Body of pancreas (tissue), 4 donors: ENCODE data around the gene SLC35F5. TPM values are rescaled to one million over a fixed set of nuclear protein-coding genes. Genes with fewer than 3 reads are reported as not detected.

Experiments used
- ATAC-seq: fragments of 150-250 bp; one replicate; pipeline ENCODE4 v1.9.1; 2016
- DNase-seq, 4 donors: peaks; one replicate each; pipeline ENCODE4 v3.0.0-alpha.2; 2019
- H3K27ac ChIP-seq, 4 donors: fragments of 200-600 bp; sonication (generic); 1 replicate in 3 of 4; 2 replicates in 1 of 4; pipeline versions ENCODE4 v1.5.1 to v1.6.1; 2016 to 2019; ENCODE audit warnings: mild to moderate bottlenecking in 1 of 4, mixed read lengths in 1 of 4, moderate library complexity in 1 of 4
- H3K27me3 ChIP-seq, 2 donors: fragments of 200-600 bp; sonication (generic); one replicate each; pipeline ENCODE4 v1.6.0; 2016; ENCODE audit warnings: mild to moderate bottlenecking in 1 of 2
- H3K36me3 ChIP-seq, 2 donors: fragments of 200-600 bp; sonication (generic); replicated peaks in 1 of 2; 2 replicates each; pipeline ENCODE4 v1.5.1; 2016; ENCODE audit warnings: low read depth in 2 of 2; ENCODE audit not compliant: insufficient read depth in 1 of 2
- H3K4me1 ChIP-seq: fragments of 200-600 bp; sonication (generic); one replicate; pipeline ENCODE4 v1.6.0; 2016
- H3K4me3 ChIP-seq, 2 donors: fragments of 200-600 bp; sonication (generic); 1 replicate in 1 of 2; 2 replicates in 1 of 2; pipeline ENCODE4 v1.5.1; 2016 to 2019
- H3K9me3 ChIP-seq, 3 donors: fragments of 200-600 bp; sonication (generic); 1 replicate in 2 of 3; 2 replicates in 1 of 3; pipeline ENCODE4 v1.5.1; 2016
- POLR2A ChIP-seq, 3 donors: fragments of 450-650 bp; IDR thresholded peaks; one replicate each; pipeline ENCODE4 v1.6.1; 2016; ENCODE audit warnings: antibody characterized with exemption in 3 of 3, mild to moderate bottlenecking in 2 of 3
- WGBS, 2 donors: methylation state at CpG; one replicate each; pipeline ENCODE4 v1.1.5; 2017; 5-methylcytosine and 5-hydroxymethylcytosine counted together
- intact Hi-C: fragments of 100-400 bp; cut with DNase I; formaldehyde crosslinking; loops from one replicate; pipeline ENCODE4 v1.15.1; 2023
- total RNA-seq, 2 donors: library from RNA; depleted of rRNA; stranded (reverse); fragments of >200 nt; gene quantifications; one replicate each; pipeline ENCODE4 v1.1.0, GENCODE V29; 2016
- TF ChIP-seq, protein P1 (sequence below), 7 experiments: fragments of 450-650 bp in 4 of 7; fragments of 200-600 bp in 3 of 7; sonication (generic) in 3 of 7; IDR thresholded peaks; one replicate each; pipeline ENCODE4 v1.5.1; 2016 to 2019; ENCODE audit warnings: antibody characterized with exemption in 7 of 7

SLC35F5 gene
- total RNA-seq, 2 donors from 2014 or later = 50.8 to 104 TPM

DNA sequence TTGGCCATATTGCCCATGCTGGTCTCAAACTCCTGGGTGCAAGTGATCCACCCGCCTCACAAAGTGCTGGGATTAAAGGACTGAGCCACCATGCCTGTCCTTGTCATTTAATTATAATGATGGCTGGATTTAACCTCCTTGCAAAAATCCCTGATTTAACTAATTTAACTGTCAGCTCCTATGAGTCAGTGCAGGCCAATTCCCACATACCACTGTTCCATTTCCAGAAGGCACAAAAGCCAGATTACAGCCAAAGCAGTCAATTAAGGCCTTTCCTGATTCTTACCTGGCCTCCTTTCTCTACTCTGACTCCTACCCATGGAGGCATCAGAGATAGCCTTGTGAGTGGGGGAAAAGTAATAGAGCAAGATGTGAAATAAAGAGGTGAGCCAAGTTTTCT is 12.3 kb upstream of the SLC35F5 start:
- intact Hi-C loops = no loop called here
- ATAC-seq (no peak), DNase-seq (no peak)
- Histone ChIP-seq H3K36me3 (no peaks in the 10 kb centered on the region), H3K27me3 (no peaks in the 10 kb centered on the region), H3K9me3 (no peaks in the 10 kb centered on the region), H3K27ac (no peak overlapping the region), H3K4me1 (no peaks in the 10 kb centered on the region), H3K4me3 (no peak overlapping the region)
- 93 to 100% methylated on average over 1 of the region's 1 CpG for WGBS, 2 donors
- TF ChIP-seq, protein P1, sequence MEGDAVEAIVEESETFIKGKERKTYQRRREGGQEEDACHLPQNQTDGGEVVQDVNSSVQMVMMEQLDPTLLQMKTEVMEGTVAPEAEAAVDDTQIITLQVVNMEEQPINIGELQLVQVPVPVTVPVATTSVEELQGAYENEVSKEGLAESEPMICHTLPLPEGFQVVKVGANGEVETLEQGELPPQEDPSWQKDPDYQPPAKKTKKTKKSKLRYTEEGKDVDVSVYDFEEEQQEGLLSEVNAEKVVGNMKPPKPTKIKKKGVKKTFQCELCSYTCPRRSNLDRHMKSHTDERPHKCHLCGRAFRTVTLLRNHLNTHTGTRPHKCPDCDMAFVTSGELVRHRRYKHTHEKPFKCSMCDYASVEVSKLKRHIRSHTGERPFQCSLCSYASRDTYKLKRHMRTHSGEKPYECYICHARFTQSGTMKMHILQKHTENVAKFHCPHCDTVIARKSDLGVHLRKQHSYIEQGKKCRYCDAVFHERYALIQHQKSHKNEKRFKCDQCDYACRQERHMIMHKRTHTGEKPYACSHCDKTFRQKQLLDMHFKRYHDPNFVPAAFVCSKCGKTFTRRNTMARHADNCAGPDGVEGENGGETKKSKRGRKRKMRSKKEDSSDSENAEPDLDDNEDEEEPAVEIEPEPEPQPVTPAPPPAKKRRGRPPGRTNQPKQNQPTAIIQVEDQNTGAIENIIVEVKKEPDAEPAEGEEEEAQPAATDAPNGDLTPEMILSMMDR (IDR thresholded peaks at IDR 0.05) = no peak
- no peak for TF ChIP-seq POLR2A (IDR thresholded peaks at IDR 0.05)

- intact Hi-C loops = no loop called here
- ATAC-seq (no peak), DNase-seq (no peak)
- 81 to 82% methylated on average over 4 of the region's 4 CpGs for WGBS, 2 donors
- H3K27me3 ChIP-seq = no peaks in the 10 kb centered on the region
- no peaks in the 10 kb centered on the region for H3K9me3 ChIP-seq
- H3K27ac ChIP-seq = no peak overlapping the region
- TF ChIP-seq, protein P1 (IDR thresholded peaks at IDR 0.05) = no peak
- no peak for TF ChIP-seq POLR2A (IDR thresholded peaks at IDR 0.05)
- H3K4me1 ChIP-seq = no peaks in the 10 kb centered on the region
- H3K4me3 ChIP-seq = no peak overlapping the region
- no peaks in the 10 kb centered on the region for H3K36me3 ChIP-seq
These were observed 11.5 kb upstream of the SLC35F5 start for GRCh38 chr2:113767811-113768460.

DNA sequence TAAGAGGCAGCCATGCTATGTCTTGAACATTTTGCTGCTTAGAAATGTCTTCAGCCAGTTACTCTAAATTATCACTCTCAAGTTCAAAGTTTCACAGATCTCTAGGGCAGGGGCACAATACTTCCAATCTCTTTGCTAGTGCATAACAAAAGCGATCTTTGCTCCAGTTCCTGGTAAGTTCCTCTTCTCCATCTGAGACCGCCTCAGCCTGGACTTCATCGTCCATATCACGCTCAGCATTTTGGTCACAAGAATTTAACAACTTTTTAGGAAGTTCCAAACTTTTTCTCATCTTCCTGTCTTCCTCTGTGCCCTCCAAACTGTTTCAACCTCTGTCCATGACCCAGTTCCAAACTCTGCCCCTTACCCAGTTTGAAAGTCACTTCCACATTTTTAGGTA is 8.8 kb upstream of the SLC35F5 start:
- intact Hi-C loops = no loop called here
- Histone ChIP-seq H3K27ac (no peak overlapping the region), H3K4me3 (no peak overlapping the region), H3K36me3 (no peaks in the 10 kb centered on the region), H3K9me3 (no peaks in the 10 kb centered on the region), H3K27me3 (no peaks in the 10 kb centered on the region), H3K4me1 (no peaks in the 10 kb centered on the region)
- ATAC-seq (no peak), DNase-seq (no peak)
- TF ChIP-seq POLR2A (IDR thresholded peaks at IDR 0.05) = no peak
- TF ChIP-seq, protein P1 (IDR thresholded peaks at IDR 0.05) = no peak
- 74 to 83% methylated on average over 4 of the region's 4 CpGs for WGBS, 2 donors

- DNase-seq (no peak), ATAC-seq (no peak)
- Histone ChIP-seq H3K36me3 (no peaks in the 10 kb centered on the region), H3K27me3 (no peaks in the 10 kb centered on the region), H3K9me3 (no peaks in the 10 kb centered on the region), H3K27ac (no peak overlapping the region), H3K4me1 (peaks cover 3% of the 10 kb centered on the region), H3K4me3 (no peak overlapping the region)
- TF ChIP-seq, protein P1 (IDR thresholded peaks at IDR 0.05) = no peak
- TF ChIP-seq POLR2A (IDR thresholded peaks at IDR 0.05) = no peak
- intact Hi-C loops = no loop called here
- 73 to 87% methylated on average over 3 of the region's 3 CpGs for WGBS, 2 donors
These were observed 6.1 kb upstream of the SLC35F5 start for GRCh38 chr2:113762377-113763118.
